Pancreas (tissue), 10 donors: Measurements from ENCODE around the gene ADAMTSL4. TPM values are rescaled to one million over a fixed set of nuclear protein-coding genes. Genes with fewer than 3 reads are reported as not detected.

Source experiments
- ATAC-seq, 4 donors: fragments of 200-7000 bp; cut with Tn5 transposase; one replicate each; pipeline versions ENCODE4 v1.8.0 to v1.9.1; 2020; ENCODE audit warnings: mild to moderate bottlenecking in 4 of 4, moderate library complexity in 4 of 4
- DNase-seq, 6 donors: peaks; one replicate each; pipeline ENCODE4 v3.0.0-alpha.2; 2020
- FAIRE-seq: peaks from 2 replicates; lab custom pipeline; 2012; peaks lifted over from hg19 to GRCh38; lab: Jason Lieb, UNC
- H3K27ac ChIP-seq, 4 donors: fragments of 200-600 bp; sonication (generic); 1 replicate in 3 of 4; 2 replicates in 1 of 4; pipeline versions ENCODE4 v1.5.0 to v1.8.0; 2020
- H3K27me3 ChIP-seq, 4 donors: fragments of 200-600 bp; one replicate each; pipeline ENCODE4 v1.8.0; 2021
- H3K36me3 ChIP-seq, 3 donors: fragments of 200-600 bp; sonication (generic) in 1 of 3; one replicate each; pipeline versions ENCODE4 v1.5.0 to v1.8.0; 2020 to 2021
- H3K4me1 ChIP-seq, 3 donors: fragments of 200-600 bp; one replicate each; pipeline ENCODE4 v1.8.0; 2021
- H3K4me3 ChIP-seq, 4 donors: fragments of 200-600 bp; sonication (generic) in 2 of 4; one replicate each; pipeline versions ENCODE4 v1.5.0 to v1.8.0; 2020 to 2021
- H3K9me3 ChIP-seq, 4 donors: fragments of 200-600 bp; one replicate each; pipeline ENCODE4 v1.8.0; 2021
- CTCF ChIP-seq, 4 donors: fragments of 200-600 bp; sonication (generic) in 3 of 4; IDR thresholded peaks; one replicate each; pipeline versions ENCODE4 v1.5.0 to v1.8.0; 2021; ENCODE audit warnings: antibody characterized with exemption in 4 of 4
- WGBS, 2 donors: extraction: QIAGEN DNeasy Blood & Tissue Kit; methylation state at CpG; one replicate each; pipeline ENCODE4 v1.1.7; 2013; 5-methylcytosine and 5-hydroxymethylcytosine counted together
- intact Hi-C, 3 donors: fragments of 100-400 bp; cut with DNase I; formaldehyde crosslinking; loops; one replicate each; pipeline versions ENCODE4 v1.11.1 to v1.14.2; 2022
- polyA plus RNA-seq, 2 donors: library from polyadenylated mRNA; stranded (reverse); fragments of 200-250 nt; gene quantifications; one replicate each; pipeline ENCODE4 v1.2.3, GENCODE V29; 2013
- total RNA-seq, 6 donors: library from RNA; stranded (reverse); fragmentation: NEBNext Ultra II Directional in 4 of 6; extraction: Animal tissue kit (Norgen Biotek cat#: 25700) in 4 of 6; gene quantifications; one replicate each; pipeline versions ENCODE4 v1.2.1 to v1.2.4, GENCODE V29; 2021 to 2023
- donor health status: healthy with polysubstance abuse.
- donor health status: DM: no; HTN: no; CAD: no; lungs with moderate emphysema.
- donor health status: DM: no; HTN: no; CAD: no.
- donor health status: control.
- donor health status: control.
- donor health status: Bipolar disorder and iron deficiency.
- donor health status: DM: yes; HTN: yes; CAD: no.
- donor health status: DM: no; HTN: no; CAD: no.
- donor health status: DM: no; HTN: no; CAD: no.
- donor health status: DM: yes; HTN: yes; CAD: no.

The ADAMTSL4 gene
- total and polyA plus RNA-seq, 8 donors = 1.3 to 8.0 (median 3.4) TPM

GRCh38 chr1:150558761-150559655 lies 9.8 kb downstream of the ADAMTSL4 start:
- peak overlapping the region in 3 of 4 donors; percentile 33 to 62 (median 59) for H3K27ac ChIP-seq
- H3K9me3 ChIP-seq = no peaks in the 10 kb centered on the region
- no peak for TF ChIP-seq CTCF (IDR thresholded peaks at IDR 0.05)
- H3K36me3 ChIP-seq = no peaks in the 10 kb centered on the region
- H3K27me3 ChIP-seq = no peaks in the 10 kb centered on the region
- DNase-seq (peak in 4 of 6 donors; percentile 51 to 85 (median 73)), ATAC-seq (no peak), FAIRE-seq (no peak)
- WGBS, 2 donors = 60 to 65% methylated on average over 28 of the region's 28 CpGs
- peaks cover 25 to 31% (median 29%) of the 10 kb centered on the region in 3 donors for H3K4me1 ChIP-seq
- H3K4me3 ChIP-seq = peak overlapping the region in 2 of 4 donors; percentile 21 to 33
- intact Hi-C loops = no loop called here

GRCh38 chr1:150559656-150560010 lies 10.4 kb downstream of the ADAMTSL4 start:
- H3K36me3 ChIP-seq = no peaks in the 10 kb centered on the region
- no peak for FAIRE-seq
- no peaks in the 10 kb centered on the region for H3K9me3 ChIP-seq
- peak overlapping the region in 1 of 4 donors; percentile 51 for H3K4me3 ChIP-seq
- no peaks in the 10 kb centered on the region for H3K27me3 ChIP-seq
- no peak for ATAC-seq
- 61 to 65% methylated on average over 10 of the region's 10 CpGs for WGBS, 2 donors
- H3K27ac ChIP-seq = peak overlapping the region in 2 of 4 donors; percentile 59 to 62
- DNase-seq = peak in 2 of 6 donors; percentile 55 to 76
- H3K4me1 ChIP-seq = peaks cover 31 to 37% (median 35%) of the 10 kb centered on the region in 3 donors
- intact Hi-C loops = loop anchor here in 1 of 3 donors (5.0 kb wide), 1 partner anchor 63 kb away; no protein-coding TSS in a partner anchor
- TF ChIP-seq CTCF (IDR thresholded peaks at IDR 0.05) = no peak

GRCh38 chr1:150560011-150560438 lies 10.8 kb downstream of the ADAMTSL4 start:
- Histone ChIP-seq H3K4me1 (peaks cover 35 to 41% (median 39%) of the 10 kb centered on the region in 3 donors), H3K36me3 (no peaks in the 10 kb centered on the region), H3K9me3 (no peaks in the 10 kb centered on the region), H3K27me3 (no peaks in the 10 kb centered on the region), H3K4me3 (peak overlapping the region in 2 of 4 donors; percentile 36 to 51), H3K27ac (peak overlapping the region in 3 of 4 donors; percentile 96 to 100 (median 99))
- intact Hi-C loops = loop anchor here in 1 of 3 donors (5.0 kb wide), 1 partner anchor 62 kb away; no protein-coding TSS in a partner anchor
- DNase-seq = peak; percentile 73 to 89 (median 81)
- WGBS, 2 donors = 10 to 15% methylated on average over 9 of the region's 9 CpGs
- FAIRE-seq = no peak
- peak; percentile 80 to 94 (median 84) for TF ChIP-seq CTCF (IDR thresholded peaks at IDR 0.05)
- peak; percentile 23 to 43 (median 30) for ATAC-seq

- peak; percentile 86 to 93 (median 91) for DNase-seq
- WGBS, 2 donors = 14% methylated on average over 17 of the region's 17 CpGs
- ATAC-seq = peak; percentile 60 to 75 (median 70)
- TF ChIP-seq CTCF (IDR thresholded peaks at IDR 0.05) = peak; percentile 72 to 92 (median 79)
- H3K4me1 ChIP-seq = peaks cover 42 to 48% (median 46%) of the 10 kb centered on the region in 3 donors
- no peaks in the 10 kb centered on the region for H3K9me3 ChIP-seq
- H3K27me3 ChIP-seq = no peaks in the 10 kb centered on the region
- FAIRE-seq = no peak
- H3K4me3 ChIP-seq = peak overlapping the region; percentile 8 to 51 (median 25)
- intact Hi-C loops = loop anchor here in 1 of 3 donors (5.0 kb wide), 1 partner anchor 62 kb away; no protein-coding TSS in a partner anchor
- peak overlapping the region; percentile 96 to 100 (median 99) for H3K27ac ChIP-seq
- no peaks in the 10 kb centered on the region for H3K36me3 ChIP-seq
Observed at GRCh38 chr1:150560576-150561253, 11.5 kb downstream of the ADAMTSL4 start.
